Middle frontal gyrus (tissue), 1 donor: ENCODE measurements around the gene YY1.
"Not testable (repeated sequence)": the region's sequence is repeated elsewhere in the genome, so short reads cannot be mapped to it uniquely, and the experiment has no call there.

Experiments used
- DNase-seq: peaks from one replicate; pipeline ENCODE4 v3.0.0-alpha.2; 2015; ENCODE audit warnings: low spot score; ENCODE audit errors: extremely low spot score

The YY1 gene

DNA sequence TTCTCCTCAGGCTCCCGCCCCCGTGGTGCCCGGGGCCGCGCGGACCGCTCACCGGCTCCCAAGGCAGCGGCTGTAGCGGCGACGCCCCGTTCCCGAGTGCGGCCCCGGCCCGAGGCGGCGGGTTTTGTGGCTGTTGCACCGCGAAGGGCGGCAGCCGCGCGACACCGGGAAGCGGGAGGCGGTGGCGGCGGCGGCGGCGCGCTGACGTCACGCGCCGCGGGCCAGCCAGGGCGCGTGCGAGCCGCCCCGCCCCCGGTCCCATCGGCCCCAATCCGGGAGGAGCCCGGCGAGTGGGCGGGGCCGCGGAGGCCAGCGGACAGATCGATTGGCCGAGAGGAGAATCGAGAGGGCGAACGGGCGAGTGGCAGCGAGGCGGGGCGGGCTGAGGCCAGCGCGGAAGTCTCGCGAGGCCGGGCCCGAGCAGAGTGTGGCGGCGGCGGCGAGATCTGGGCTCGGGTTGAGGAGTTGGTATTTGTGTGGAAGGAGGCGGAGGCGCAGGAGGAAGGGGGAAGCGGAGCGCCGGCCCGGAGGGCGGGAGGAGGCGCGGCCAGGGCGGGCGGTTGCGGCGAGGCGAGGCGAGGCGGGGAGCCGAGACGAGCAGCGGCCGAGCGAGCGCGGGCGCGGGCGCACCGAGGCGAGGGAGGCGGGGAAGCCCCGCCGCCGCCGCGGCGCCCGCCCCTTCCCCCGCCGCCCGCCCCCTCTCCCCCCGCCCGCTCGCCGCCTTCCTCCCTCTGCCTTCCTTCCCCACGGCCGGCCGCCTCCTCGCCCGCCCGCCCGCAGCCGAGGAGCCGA lies at the start of gene YY1:
Gene YY1, plus strand, starts transcription at position 726 of the 792 bp plus-strand sequence. CDS start 101 bp downstream, outside the sequence.
- DNase-seq = peak; percentile 93

DNA sequence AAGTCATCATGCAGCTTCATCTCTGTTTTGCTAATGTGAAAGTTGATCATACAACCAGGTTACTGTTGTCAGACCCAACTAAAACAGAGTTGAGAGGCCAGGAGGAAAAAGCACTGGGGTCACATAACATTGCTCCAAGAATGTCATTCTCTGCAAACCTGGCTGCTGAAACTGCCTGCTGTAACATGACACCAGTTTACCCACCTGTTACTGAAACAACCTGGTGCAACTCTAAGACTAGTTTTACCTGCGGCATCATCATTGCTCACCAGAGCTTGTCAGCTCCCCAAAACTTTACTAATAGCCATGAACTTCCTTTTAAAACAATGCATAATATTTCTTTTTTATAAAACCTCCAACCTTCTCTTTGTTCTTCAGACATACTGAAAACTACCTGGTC lies 48.8 kb upstream of the YY1 start:
- no peak for DNase-seq

DNA sequence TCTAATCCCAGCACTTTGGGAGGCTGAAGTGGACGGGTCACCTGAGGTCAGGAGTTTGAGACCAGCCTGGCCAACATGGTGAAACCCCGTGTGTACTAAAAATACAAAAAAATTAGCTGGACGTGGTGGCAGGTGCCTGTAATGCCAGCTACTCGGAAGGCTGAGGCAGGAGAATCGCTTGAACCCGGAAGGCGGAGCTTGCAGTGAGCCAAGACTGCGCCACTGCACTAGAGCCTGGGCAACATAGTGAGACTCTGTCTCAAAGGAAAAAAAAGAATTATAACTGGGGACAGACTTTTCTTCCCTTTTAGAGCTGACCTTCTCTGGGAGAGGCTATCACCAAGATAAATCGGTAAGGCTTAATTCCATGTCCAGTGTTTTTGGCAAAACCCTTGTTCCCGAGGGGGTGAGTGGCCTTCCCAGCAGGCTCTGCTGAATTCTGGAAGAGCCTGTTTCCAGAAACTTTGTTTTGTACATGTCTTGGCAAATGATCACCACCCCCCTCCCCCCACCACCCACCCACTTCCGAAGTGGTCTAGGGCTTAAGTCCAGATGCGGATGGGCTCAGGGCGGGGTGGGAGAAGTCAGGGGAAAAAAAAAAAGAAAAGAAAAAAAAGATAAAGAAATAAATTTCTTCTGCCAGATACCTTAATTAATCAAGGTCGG lies 47.2 kb upstream of the YY1 start:
- DNase-seq = no peak

DNA sequence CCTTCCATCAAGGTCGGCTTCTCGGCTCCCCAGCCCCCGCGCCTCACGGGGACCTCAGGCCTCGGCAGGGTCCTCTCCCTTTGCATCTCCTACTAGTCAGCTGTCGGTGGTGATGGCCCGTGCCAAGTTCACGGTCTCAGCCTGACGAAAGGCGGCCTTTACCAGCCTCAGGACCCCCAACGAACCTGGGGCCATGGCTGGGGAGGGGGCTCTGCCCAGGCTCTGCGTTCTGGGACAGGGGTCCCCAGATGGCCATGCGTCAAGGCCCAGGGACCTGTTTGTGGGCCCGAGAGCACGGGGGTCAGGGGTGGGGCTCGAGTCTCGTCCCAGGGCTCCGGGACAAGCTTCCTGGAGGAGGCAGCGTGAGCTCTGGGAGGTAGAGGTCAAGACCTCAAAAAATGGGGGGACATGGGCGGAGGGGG lies 46.7 kb upstream of the YY1 start:
- DNase-seq = no peak

DNA sequence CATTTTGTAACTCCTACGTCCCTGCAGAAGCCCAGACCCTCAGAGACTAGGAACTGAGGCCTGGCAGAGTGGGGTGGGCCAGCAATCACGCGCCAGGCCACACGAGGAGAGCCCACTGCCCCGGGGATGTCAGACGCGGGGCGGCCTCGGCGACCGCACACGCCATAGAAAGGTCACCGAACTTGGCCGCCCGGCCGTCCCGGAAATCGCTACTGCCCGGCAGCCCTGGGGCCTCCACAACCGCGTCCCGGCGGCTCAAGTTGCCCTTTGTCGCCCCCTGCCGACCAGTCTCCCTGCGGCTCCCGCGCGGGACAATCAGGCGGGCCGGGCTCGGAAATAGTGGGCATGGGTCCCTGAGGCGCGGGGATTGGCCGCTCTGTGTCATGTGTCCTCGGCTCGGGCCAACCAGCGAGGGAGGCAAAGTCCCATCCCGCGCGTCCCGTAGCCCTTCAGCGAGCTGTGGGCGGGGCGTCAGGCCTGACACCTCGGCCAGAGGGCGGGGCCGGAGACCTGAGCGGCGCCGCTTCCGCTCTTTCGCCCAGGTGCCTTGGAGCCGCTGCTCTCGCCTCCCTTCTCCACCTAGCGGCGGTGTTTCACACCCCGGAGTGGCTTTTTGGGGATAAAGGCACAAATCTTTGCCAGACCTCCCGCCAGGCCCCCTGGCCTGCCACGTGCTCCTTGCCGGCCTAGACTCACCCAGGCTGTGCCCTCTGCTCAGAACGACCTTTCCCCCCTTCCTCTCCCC lies 46.1 kb upstream of the YY1 start:
- peak; percentile 88 for DNase-seq

DNA sequence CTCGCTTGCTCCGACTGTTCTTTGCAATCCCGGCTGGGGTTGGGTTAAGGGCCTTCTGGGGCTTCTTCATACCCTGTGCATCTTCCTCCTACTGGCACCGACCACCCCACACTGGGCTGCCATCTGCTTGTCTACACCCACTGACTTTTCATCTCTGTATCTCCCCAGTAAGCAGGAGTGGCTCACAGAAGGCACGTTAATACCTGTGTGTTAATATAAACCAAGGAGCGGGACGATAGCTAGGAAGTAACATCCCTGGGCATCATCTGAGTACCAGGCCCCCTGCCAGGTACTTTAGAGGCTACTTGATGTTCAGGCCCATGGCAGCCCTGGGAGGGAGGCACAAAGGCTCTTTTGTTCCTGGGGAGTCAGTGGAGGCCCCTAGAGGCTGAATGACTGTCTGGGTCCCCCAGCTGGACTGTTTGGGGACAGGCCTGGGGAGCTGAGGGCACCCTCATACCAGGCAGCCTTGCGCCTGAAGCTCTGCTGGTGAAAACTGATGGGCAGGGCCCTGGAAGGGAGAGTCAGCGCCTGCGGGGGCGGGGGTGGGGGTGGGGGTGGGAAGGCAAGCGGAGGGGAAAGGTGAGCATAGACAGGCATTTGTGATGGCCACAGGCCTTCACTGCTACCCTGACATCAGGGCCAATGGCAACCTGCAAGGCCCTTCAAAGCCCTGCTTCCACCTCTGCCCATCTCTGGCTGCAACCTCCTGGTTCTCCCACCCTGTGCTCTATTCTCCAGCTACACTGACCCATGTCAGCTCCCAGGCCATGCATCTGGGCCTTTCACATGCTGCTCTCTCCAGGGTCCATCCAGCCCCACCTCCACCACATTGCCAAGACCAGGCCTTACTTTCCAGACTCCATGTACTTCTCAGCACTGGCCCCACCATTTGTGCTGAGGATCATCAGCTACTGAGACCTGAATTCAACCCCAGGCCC lies 45.3 kb upstream of the YY1 start:
- no peak for DNase-seq

DNA sequence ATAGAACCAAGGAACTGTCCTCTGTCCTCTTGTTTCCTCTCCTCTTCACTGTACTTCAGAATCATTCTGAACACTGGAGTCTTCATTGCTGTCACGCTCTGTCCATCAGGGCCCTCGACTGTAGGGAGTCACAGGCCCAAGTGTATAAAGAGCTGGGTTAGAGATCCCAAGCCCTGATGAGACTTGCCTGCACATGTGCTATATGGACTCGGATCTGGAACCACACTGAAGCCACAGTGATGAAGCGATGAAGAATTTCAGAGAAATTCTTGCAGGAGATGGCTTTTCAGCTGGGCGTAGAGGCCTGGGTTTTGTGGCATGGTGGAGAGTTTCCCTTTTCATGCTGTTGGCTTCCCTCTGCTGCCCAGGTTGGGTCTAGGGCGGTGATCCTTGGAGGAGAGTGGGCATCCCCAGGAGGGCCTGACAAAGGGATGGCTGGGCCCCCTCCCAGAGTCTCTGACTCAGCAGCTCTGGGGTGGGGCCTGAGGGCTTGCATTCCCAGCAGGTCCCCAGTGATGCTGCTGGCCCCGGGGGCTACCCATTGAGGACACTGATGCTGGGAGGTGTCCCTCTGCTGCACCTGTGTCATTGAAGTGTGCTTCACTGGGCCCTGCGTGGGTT lies 39.6 kb upstream of the YY1 start:
- DNase-seq = no peak

DNA sequence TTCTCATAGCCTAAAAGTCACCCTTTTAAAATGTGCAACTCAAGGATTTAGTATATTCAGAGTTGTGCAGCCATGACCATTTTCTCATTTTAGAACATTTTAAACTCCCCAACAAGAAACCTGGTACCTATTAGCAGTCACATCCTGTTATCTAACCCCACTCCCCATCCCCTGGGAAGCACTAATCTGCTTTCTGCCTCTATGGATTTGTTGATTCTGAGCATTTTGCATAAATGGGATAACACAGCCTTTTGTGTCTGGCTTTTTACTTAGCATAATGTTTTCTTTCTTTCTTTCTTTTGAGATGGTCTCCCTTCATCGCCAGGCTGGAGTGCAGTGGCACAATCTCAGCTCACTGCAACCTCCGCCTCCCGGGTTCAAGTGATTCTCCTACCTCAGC lies 38.6 kb upstream of the YY1 start:
- no peak for DNase-seq

DNA sequence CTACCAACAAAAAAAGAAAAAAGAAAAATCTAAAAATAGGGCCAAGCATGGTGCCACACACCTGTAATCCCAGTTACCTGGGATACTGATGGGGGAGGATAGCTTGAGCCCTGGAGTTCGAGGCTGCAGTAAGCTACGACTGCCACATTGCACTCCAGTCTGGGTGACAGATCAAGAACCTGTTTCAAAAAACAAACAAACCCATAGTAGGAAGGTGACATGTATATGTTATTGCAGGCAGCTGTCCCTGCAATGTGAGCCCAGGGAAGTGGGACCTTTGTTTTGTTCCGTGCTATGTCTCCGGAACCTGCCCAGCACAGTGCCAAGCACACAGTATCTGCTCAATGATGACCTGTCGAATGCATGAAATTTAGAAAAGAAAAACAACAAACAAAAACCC lies 37.2 kb upstream of the YY1 start:
- DNase-seq = no peak

DNA sequence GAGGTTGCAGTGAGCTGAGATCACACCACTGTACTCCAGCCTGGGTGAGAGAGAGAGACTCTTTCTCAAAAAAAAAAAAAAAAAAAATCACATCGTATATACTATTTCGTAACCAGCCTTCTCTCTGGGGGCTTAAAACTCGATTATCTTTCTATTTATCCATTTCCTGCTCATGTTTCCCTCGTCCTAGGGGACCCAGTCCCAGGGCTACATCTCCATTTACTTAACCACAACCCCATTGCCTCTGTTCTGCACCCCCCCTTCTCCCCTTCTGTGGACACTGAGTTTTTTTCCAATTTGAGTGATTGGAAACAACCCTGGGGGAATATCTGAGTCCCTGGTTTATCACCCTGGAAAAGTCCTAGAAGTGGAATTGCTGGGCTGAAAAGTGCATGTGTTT lies 36.2 kb upstream of the YY1 start:
- DNase-seq = no peak

DNA sequence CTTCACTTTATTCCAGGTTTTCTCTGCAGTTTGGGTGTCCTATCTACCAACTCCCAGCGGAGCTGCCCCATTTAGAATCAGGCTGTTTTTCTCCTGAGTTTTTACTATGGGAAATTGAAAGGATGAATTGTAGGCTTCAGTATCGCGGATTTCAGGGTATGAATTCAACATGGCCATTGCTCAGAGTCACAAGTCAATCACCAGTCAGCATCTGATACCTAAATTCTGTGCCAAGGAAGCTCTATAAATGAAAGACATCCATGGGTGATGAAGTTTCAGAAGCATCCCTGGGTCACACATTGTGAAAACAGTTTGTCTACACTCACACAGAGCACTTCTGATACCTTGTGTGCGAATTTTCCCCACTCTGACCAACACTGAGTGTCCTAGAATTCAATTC lies 35.8 kb upstream of the YY1 start:
- DNase-seq = no peak

DNA sequence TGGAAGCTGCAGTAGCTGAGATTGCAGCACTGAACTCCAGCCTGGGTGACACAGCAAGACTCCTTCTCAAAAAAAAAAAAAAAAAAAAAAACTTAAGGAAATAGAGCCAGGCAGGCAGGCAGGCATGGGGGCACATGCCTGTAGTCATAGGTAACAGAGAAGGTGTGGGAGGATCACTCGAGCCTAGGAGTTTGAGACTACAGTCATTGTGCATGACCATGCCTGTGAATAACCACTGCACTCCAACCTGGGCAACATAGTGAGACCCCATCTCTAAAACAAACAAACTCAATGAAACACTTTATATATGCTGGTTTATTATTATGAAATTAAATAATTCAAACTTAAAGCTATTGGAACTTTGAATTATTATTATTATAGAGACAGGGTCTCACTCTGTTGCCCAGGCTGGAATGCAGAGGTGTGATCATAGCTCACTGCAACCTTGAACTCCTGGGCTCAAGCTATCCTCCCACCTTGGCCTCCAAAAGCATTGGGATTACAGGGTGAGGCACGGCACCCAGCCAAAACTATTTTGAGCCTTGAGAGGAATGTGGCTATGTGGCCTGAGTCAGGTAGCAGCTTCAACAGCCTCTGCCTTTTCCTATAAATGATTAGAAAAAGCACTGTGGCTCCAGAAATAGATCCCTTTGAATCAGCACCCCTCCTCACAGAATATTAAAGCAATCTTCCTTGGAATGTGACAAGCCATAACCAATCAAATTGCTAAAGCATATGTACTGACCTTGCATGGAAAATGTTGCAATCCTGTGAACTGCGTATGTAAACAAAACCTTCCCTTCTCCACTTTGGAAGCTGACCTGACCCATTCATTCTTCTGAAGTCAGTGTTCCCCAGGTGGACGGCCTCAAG lies 34.7 kb upstream of the YY1 start:
- no peak for DNase-seq

DNA sequence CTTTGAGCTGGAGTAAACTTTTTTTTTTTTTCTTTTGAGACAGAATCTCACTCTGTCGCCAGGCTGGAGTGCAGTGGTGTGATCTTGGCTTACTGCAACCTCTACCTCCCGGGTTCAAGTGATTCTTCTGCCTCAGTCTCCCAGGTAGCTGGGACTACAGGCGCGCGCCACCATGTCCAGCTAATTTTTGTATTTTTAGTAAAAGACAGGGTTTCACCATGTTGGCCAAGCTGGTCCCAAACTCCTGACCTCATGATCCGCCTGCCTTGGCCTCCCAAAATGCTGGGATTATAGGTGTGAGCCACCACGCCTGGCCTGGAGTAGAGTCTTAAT lies 34.1 kb upstream of the YY1 start:
- not testable (repeated sequence) for DNase-seq

DNA sequence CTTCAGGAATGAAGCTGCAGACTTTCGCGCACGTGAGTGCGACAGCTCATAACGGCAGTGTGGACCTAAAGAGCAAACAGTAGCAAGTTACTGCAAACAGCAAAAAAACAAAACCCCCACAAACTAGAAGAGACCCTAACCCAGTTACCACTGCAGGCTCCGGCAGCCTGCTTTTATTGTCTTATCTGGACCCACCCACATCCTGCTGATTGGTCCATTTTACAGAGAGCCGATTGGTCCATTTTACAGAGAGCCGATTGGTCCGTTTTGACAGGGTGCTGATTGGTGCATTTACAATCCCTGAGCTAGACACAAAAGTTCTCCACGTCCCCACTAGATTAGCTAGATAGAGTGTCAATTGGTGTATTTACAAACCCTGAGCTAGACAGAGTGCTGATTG lies 31.4 kb upstream of the YY1 start:
- not testable (repeated sequence) for DNase-seq

DNA sequence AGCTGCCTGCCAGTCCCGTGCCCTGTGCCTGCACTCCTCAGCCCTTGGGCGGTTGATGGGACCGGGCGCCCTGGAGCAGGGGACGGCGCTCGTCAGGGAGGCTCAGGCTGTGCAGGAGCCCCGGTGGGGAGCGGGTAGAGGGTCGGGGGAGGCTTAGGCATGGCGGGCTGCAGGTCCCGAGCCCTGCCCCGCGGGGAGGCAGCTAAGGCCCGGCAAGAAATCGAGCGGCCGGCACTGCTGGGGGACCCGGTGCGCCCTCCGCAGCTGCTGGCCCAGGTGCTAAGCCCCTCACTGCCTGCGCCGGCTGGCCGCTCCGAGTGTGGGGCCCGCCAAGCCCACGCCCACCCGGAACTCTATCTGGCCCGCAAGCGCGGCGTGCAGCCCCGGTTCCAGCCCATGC lies 30.8 kb upstream of the YY1 start:
- DNase-seq = not testable (repeated sequence)

DNA sequence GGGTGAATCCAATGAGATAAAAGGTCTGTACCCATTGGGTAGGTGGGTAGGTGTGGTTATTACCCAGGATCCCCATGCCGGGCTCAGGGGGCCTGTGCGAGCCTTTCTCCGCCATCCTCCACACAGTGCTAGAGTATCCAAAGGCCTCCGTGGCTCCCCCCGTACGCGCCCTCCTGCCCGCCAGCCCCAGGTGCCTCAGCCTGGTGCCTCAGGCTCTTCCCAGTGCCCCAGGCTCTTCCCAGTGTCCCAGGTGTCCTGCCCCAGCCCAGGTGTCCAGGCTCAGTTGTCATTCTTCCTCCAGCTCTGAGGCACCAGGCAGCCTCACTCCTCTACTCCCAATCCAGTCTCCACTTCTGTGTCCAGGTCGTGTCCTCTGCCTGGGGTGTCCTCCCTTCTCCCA lies 27.6 kb upstream of the YY1 start:
- DNase-seq = no peak

DNA sequence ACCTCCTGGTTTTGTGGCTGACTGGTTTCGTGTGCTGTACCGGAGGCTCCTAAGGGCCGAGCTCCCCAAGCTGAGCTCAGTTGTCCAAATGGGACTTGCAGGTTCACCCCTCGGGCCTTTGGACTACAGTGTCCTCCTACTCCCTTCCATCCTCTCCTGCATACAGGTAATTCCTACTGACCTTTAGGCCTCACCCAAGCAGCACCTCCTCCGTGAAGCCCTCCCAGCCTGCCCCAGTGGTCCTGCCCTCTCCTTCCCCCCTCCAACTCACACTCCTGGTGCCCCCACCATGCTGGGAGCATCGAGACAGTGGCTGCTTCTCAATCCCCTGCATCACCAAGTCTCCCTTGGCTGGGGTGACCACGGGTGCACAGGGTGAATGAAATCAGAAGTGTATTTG lies 27.1 kb upstream of the YY1 start:
- DNase-seq = no peak

DNA sequence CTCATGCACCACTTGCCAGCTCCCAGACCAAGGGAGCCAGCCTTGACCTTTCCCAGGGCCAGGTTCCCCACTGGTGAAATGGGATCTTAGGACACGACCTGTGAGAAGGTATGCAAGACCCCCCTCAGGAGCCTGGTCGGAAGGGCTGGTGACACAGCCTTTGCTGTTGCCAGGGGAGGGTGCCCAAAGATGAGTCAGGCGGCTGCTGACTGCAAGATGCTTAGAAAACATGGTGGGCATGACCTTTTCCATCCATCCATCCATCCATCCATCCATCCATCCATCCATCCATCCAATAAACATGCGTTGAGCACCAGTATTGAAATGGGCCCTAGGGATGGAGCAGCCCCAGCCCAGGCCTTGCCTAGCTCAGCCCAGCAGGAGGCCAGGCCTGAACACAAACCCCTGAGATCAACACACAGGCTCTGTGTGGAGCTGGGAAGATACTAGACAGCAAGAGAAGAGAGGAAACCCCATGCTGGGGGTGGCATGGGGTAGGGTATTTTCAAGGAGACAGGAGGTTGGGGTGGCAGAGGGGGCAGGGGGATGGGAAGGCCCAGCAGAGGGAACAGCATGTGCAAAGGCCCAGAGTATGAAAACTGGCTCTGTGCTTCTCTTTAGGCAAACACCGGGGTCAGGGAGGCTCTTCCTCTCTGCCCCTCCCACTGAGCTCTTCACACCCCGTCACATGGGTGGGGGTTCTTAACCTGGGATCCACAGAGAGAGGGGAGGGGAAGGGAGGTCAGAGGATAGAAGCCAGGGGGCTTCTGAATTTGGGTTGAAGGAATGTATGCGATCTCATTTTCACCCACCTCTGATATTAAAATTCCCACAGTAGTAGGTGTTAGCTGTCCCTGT lies 26.2 kb upstream of the YY1 start:
- DNase-seq = no peak

DNA sequence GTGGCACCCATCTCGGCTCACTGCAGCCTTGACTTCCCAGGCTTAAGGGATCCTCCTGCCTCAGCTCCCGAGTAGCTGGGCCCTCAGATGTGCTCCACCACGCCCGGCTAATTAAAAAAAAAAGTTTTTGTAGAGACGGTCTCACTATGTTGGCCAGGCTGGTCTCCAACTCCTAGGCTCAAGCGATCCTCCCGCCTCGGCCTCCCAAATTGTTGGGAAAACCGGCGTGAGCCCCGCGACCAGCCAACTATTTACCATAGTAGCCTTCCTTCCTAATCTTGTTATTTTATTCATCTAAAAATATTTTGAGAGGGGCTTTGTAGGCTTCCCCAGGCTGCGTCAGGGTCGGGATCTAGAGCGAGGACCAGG lies 25.4 kb upstream of the YY1 start:
- DNase-seq = no peak
